ENCODE data around the gene LRWD1.
"Not testable (repeated sequence)": the region's sequence is repeated elsewhere in the genome, so short reads cannot be mapped to it uniquely, and the experiment has no call there.

The LRWD1 gene

DNA sequence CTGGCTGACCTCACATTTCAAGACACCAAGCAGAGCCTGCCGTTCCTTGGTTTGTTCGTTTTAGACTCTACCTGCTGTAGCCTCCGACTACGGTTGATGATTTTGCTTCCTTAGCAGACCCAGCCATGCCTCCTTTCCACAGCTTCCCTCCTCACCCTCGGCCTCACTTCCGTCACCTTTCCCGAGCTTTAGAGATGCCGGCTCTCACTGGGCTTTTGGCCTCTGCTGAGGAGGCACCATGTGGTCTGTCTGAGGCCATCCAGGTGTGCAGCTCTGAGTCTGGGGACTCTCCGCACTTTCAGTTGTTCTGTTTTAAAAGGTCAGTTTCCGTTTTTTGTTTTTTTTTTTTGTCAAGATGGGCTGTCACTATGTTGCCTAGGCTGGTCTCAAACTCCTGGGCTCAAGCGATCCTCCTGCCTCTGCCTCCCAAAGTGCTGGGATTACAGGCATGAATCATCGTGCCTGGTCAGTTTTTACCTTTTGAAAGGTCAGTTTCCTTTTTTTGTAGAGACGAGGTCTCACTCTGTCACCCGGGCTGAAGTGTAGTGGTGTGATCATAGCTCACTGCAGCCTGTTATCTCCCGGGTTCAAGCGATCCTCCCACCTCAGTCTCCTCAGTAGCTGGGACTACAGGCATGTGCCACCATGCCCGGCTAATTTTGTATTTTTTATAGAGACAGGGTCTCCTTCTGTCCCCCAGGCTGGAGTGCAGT is 19.7 kb upstream of the LRWD1 start:
- DNase-seq, result no peak

GRCh38 chr7:102445674-102446071 is 19.1 kb upstream of the LRWD1 start:
- DNase-seq, result no peak

DNA sequence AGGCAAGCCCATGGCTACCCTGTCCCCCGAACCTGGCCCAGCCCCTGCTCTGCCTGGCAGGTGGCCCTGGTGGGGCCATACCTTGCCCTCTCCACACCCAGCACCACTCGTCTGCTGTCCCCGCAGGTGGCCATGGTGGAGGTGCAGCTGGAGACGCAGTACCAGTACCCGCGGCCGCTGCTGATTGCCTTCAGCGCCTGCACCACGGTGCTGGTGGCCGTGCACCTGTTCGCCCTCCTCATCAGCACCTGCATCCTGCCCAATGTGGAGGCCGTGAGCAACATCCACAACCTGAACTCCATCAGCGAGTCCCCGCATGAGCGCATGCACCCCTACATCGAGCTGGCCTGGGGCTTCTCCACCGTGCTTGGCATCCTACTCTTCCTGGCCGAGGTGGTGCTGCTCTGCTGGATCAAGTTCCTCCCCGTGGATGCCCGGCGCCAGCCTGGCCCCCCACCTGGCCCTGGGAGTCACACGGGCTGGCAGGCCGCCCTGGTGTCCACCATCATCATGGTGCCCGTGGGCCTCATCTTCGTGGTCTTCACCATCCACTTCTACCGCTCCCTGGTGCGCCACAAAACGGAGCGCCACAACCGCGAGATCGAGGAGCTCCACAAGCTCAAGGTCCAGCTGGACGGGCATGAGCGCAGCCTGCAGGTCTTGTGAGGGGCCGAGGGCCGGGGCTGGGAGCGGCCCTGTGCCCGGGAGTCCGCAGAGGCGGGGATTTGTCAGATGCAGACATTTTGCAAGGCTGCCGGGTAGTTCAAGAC is 18.2 kb upstream of the LRWD1 start:
- DNase-seq, result no peak

- DNase-seq, result no peak
Measured at GRCh38 chr7:102447311-102447710, 17.5 kb upstream of the LRWD1 start.

DNA sequence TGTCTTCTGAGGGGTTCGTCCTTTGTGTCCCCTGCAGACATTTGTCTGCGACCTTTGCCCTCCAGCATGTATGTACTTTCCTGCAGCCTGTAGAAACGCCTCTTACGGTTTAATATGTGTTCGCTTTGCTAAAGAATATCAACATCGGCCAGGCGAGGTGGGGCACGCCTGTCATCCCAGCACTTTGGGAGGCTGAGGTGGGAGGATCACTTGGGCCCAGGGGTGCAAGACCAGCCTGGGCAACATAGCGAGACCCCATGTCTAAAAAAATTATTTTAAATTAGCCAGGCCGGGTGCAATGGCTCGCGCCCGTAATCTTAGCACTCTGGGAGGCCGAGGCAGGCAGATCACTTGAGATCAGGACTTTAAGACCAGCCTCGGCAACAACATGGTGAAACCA is 15.6 kb upstream of the LRWD1 start:
- no peak for DNase-seq

- peak; percentile 15 for DNase-seq
Measured at GRCh38 chr7:102450242-102450641, 14.5 kb upstream of the LRWD1 start.

GRCh38 chr7:102451371-102452054 is 13.3 kb upstream of the LRWD1 start:
- DNase-seq, result no peak

DNA sequence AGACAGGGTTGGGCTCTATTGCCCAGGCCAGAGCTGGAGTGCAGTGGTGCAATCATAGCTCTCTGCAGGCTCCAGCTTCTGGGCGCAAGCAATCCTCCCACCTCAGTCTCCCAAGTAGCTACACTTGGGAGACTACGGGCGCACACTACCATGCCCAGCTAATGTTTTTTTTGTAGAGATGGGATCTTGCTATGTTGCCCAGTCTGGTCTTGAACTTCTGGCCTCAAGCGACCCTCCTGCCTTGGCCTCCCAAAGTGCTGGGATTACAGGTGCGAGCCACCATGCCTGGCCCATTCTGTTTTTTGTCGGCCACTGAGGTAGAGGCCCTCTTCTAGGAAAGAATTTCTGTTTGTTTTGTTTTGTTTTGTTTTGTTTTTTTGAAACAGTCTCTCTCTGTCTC is 12.3 kb upstream of the LRWD1 start:
- no peak for DNase-seq

GRCh38 chr7:102453319-102453718 is 11.5 kb upstream of the LRWD1 start:
- DNase-seq, result no peak

DNA sequence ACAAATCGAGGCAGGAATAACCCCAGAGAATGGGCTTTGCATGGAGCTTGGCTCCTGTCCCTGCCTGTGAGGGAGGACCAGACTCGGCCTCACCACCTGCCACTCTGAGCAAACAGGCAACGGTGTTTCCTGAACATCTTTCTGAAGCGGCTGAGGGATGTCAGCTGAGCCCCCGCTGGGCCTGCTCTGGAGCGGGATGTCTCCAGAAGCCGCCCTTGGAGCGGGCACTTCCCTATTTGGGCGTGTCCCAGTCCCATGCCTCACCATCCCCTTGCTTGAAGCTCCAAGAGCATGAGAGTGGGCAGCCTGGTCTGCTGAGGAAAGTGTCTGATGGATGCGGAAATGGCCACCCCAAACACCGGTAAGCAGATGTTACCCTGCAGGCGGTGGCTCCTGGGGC is 10.3 kb upstream of the LRWD1 start:
- DNase-seq, result peak; percentile 42

DNA sequence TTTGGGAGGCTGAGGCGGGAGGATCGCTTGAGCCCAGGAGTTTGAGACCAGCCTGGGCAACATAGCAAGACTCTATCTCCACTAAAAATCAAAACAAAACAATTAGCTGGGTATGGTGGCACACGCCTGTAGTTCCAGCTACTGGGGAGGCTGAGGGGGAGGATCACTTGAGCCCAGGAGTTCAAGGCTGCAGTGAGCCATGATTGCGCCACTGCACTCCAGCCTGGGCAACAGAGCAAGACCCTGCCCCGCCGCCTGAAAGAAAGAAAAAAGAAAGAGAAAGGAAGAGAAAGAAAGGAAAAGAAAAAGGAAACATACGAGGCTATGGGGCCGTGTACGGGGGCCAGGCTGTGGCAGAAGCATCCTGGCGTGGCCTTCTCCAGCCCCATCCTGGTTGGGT is 9.9 kb upstream of the LRWD1 start:
- DNase-seq, result not testable (repeated sequence)

DNA sequence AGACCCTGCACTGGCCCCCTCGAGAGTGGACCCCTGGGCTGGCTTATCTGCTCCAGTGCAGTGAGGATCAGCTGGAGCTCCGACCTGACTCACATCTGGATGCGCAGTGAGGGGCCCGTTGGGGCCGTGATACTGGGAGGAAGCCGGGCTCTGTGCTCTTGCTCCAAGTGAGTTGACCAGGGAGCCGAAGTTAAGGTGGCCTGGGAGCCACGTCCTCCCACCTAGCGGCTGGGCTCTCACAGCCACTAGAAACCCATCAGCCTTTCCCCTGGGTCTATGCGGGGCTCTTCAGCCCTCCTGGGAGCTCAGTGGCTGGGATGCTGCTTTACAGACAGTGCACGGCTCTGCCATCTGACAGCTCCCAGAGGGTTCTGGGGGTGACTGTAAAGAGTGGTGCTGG is 9.2 kb upstream of the LRWD1 start:
- no peak for DNase-seq

DNA sequence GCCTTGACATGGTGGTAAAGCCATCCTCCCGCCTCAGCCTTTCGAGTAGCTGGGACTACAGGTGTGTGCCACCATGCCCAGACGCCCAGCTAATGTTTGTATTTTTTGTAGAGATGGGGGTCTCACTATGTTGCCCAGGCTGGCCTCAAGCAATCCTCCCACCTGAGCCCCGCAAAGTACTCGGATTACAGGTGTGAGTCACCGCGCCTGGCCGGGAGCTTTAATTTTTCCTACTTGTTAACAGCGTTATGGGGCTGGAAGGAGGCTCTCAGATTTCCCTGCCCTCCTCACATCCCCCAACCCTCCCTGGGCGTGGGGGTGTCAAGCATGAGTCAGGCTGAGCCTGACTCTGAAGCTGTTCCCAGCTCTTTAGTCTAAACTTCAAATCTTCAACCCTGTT is 8.5 kb upstream of the LRWD1 start:
- no peak for DNase-seq

DNA sequence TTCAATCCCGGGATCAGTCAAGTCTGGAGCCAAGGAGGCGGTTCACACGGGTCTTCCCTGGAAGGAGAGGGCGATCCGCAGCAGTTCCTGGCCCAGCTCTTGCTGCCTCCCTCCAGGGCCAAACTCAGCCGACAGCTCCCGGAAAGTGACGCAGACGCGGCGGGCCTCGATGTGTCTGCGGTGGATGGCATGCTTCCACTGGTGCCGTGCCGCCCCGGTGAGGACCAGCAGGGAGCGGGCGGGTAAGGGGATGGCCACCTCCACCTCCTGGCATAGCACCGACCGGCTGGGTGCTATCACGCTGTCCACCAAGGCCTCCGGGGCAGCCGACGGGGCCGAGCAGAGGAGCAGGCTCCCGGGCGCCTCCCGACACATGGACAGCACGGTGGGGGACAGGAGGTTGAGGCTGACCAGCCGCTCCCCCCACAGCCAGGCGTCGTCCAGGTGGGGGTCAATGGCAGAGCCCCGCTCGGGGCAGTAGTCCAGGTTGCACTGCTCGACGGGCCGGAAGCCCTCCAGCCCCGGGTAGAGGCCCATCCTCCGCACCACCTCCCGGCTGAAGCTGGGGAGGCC is 7.3 kb upstream of the LRWD1 start:
- DNase-seq, result no peak

DNA sequence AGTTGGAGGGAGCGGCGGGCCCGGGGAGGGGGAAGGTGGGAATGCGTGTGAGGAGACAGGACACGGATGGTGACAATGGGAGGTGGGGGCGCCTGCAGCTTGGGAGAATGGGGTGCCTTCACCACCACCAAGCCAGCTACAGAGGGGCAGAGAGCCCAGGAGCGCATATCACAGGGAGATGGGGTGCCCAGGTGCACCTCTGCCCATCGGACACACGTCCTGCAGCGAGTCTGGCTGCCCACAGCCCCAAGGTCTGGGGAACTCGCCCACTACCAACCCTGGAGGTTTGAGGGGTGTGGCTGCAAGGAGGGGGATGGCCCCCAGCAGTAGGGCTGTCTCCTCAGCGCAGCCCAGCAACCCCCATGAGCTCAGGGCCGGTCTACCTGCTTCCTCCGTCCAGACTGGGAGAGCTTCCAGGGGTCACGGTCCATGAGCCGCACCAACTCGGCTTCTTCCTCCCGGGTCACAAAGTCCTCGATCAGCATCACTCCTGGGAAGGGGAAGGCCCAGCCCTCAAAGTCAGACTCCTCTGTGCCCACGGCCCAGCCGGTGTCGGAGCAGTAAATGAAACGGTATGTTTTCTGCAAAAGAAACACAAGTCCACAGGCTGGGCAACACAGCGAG is 5.5 kb upstream of the LRWD1 start:
- no peak for DNase-seq

- no peak for DNase-seq
Measured at GRCh38 chr7:102460467-102460866, 4.3 kb upstream of the LRWD1 start.

DNA sequence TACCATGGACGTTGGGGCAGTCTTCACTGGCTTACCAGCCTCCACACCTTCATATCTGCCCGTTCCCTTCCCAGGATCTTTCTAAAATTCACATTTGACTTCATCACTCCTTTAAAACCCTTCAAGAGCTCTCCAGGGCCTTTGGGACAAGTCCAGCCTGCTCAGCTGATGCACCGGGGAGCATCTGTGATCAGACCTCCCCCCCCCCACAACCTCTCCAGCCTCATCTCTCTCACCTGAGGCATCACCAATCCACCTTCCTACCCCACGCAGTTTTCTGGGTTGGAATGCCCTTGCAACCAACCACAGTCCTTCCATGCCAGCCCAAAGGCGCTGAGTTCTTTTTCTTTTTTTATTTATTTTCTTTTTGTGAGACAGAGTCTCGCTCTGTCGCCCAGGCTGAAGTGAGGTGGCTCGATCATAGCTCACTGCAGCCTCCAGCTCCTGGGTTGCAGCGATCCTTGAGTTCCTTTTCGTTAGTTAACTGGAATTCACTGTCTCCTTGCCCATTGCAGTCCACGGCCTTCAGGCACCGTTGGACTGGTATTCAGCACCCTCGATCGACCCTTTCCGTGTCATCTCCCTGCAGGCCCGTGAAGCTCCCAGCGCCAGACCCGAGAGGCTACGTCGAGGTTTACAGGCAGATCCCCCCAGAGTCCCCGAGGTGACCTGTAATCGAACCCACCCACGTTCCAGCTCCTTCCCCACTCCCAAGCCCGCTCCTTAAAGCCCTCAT is 775 bp upstream of the LRWD1 start:
- no peak for DNase-seq

DNA sequence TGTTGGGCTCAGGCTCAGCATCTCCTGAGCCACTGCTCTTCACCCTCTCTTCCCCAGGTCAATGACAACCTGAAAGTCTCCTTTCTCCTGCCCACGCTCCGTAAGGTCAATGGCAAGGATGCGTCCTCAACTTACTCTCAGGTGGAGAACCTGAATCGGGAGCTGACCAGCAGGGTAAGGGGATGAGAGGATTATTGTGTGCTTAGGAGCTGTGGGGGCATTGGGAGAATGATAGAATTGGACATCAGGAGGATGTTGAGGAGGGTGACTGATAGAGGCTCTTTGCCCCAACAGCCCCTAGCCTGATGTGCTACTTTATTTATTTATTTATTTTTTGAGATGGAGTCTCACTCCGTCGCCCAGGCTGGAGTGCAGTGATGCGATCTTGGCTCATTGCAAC is 1.3 kb downstream of the LRWD1 start:
- no peak for DNase-seq

DNA sequence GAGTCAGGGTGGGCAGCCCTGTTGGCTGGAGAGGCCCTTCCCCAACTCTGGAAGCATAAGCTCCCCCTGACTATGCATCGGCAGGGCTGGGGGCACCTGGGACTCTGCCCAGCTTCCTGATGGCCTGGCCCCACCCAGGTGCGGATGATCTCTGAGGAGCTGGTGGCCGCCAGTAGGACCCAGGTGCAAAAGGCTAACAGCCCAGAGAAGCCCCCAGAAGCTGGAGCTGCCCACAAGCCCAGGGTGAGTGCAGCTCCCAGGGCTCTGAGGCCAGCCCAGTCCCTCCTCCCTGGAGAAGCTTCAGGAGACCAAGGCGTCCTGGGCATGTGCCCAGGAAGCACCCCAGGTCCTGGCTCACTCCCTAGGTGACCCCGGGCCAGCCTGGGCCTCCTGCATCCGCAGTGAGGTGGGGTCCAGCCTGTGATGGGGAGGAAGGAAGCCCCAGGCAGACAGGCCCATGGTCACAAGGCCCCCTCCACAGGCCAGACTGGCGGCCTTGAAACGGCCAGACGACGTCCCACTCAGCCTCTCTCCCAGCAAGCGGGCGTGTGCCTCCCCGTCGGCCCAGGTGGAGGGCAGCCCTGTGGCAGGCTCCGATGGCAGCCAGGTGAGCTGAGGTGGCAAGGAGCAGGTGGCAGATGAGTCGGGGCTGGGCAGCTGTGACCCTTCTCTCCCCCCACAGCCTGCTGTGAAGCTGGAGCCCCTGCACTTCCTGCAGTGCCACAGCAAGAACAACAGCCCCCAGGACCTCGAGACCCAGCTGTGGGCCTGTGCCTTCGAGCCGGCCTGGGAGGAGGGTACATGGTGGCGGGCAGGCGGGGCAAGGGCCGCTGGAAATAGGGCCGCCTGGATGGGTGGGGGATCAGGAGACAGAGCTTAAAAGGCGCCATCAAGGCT is 3.0 kb downstream of the LRWD1 start:
- DNase-seq, result no peak

DNA sequence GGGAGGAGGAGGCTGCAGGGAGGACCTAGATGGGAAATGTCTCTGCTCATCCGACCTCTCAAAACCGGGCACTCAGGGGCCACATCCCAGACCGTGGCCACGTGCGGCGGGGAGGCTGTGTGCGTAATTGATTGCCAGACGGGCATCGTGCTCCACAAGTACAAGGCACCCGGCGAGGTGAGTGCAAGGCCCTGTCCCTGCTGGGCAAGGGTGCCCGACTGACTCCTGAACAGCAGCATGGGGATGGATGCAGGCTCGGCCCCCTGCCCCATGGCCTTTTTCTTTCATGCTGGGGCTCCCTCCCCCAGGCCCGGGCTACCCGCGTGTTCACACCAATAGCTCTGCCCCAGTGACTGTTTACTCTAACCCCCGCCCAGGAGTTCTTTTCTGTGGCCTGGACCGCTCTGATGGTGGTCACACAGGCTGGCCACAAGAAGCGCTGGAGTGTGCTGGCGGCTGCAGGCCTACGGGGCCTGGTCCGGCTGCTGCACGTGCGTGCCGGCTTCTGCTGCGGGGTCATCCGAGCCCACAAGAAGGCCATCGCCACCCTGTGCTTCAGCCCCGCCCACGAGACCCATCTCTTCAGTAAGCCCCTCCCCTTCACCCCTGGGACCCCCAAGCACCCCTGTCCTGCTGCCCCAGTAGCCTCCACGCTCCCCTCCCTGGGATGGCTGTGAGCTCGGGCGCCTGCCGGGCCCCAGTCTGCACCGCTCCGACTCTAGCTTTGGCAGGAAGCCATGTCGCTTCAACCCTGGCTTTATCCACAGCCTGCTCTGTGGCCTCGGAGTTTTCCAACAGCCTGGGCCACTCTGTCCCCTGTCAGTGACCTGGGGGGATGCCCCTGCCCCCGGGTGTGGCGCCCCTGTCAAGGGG is 3.9 kb downstream of the LRWD1 start:
- no peak for DNase-seq

Measured in NCI-H1694 (cell line).